WERI-Rb-1 (cell line): Measurements from ENCODE around the gene NBPF19.
A peak's percentile ranks its signal among the peaks of the same experiment; 100 is the strongest.
"Not testable (repeated sequence)": the region's sequence is repeated elsewhere in the genome, so short reads cannot be mapped to it uniquely, and the experiment has no call there.

Experiments
- DNase-seq: peaks from one replicate; pipeline ENCODE4 v3.0.0-alpha.2; 2020
- H3K27ac ChIP-seq: fragments of 250-450 bp; sonication (Bioruptor Pico); 2 replicates; pipeline ENCODE4 v1.5.1; 2020; ENCODE audit warnings: mild to moderate bottlenecking, moderate library complexity
- H3K27me3 ChIP-seq: fragments of 250-450 bp; sonication (Bioruptor Pico); 2 replicates; pipeline ENCODE4 v1.5.1; 2021; ENCODE audit warnings: mild to moderate bottlenecking, low read depth, moderate library complexity; ENCODE audit not compliant: insufficient read depth, severe bottlenecking
- H3K36me3 ChIP-seq: fragments of 250-450 bp; sonication (Bioruptor Pico); 2 replicates; pipeline ENCODE4 v1.5.1; 2020; ENCODE audit warnings: mild to moderate bottlenecking, moderate library complexity
- H3K4me3 ChIP-seq: 2 replicates; pipeline ENCODE4 v1.5.1; 2011; ENCODE audit warnings: low read depth, mild to moderate bottlenecking, control low read depth, low read length
- H3K9me3 ChIP-seq: fragments of 250-450 bp; sonication (Bioruptor Pico); 2 replicates; pipeline ENCODE4 v1.5.1; 2021; ENCODE audit warnings: mild to moderate bottlenecking, moderate library complexity; ENCODE audit not compliant: severe bottlenecking

Gene NBPF19

GRCh38 chr1:149474745-149475144 lies at the start of gene NBPF19:
Gene NBPF19 (plus strand): TSS chr1:149475045. CDS start chr1:149475933, 888 bp downstream.
- H3K4me3 ChIP-seq, H3K36me3 ChIP-seq, DNase-seq, H3K27ac ChIP-seq, H3K9me3 ChIP-seq, H3K27me3 ChIP-seq: not testable (repeated sequence)

GRCh38 chr1:149428317-149428716 lies 46.5 kb upstream of the NBPF19 start:
- H3K9me3 ChIP-seq, DNase-seq: not testable (repeated sequence)

GRCh38 chr1:149445451-149445850 lies 29.4 kb upstream of the NBPF19 start:
- not testable (repeated sequence) for H3K27ac ChIP-seq, H3K9me3 ChIP-seq, H3K36me3 ChIP-seq, DNase-seq, H3K4me3 ChIP-seq, H3K27me3 ChIP-seq

More at GRCh38 chr1:149428317-149428716, 46.5 kb upstream of the NBPF19 start:
- H3K27me3 ChIP-seq, H3K27ac ChIP-seq, H3K36me3 ChIP-seq, H3K4me3 ChIP-seq: not testable (repeated sequence)

- H3K27ac ChIP-seq, H3K4me3 ChIP-seq, H3K36me3 ChIP-seq, H3K27me3 ChIP-seq, DNase-seq, H3K9me3 ChIP-seq: not testable (repeated sequence)
These were observed 22.6 kb upstream of the NBPF19 start for GRCh38 chr1:149452196-149452595.

- H3K36me3 ChIP-seq, H3K27me3 ChIP-seq, H3K4me3 ChIP-seq, H3K27ac ChIP-seq, H3K9me3 ChIP-seq, DNase-seq: not testable (repeated sequence)
These were observed 22.2 kb upstream of the NBPF19 start for GRCh38 chr1:149452652-149453051.

- H3K36me3 ChIP-seq, H3K27me3 ChIP-seq, H3K9me3 ChIP-seq, H3K27ac ChIP-seq: not testable (repeated sequence)
- DNase-seq: peak; percentile 19
- peak overlapping the region; percentile 11; the same call in 1 of the 2 replicates for H3K4me3 ChIP-seq
These were observed 83.5 kb downstream of the NBPF19 start for GRCh38 chr1:149558350-149558825.

GRCh38 chr1:149561806-149562205 lies 87.0 kb downstream of the NBPF19 start:
- H3K27ac ChIP-seq, DNase-seq: not testable (repeated sequence)

GRCh38 chr1:149565485-149565884 lies 90.6 kb downstream of the NBPF19 start:
- H3K9me3 ChIP-seq, H3K36me3 ChIP-seq, H3K27me3 ChIP-seq, H3K4me3 ChIP-seq, H3K27ac ChIP-seq, DNase-seq: not testable (repeated sequence)

More at GRCh38 chr1:149561806-149562205, 87.0 kb downstream of the NBPF19 start:
- H3K4me3 ChIP-seq, H3K9me3 ChIP-seq, H3K27me3 ChIP-seq, H3K36me3 ChIP-seq: not testable (repeated sequence)

GRCh38 chr1:149572763-149573162 lies 97.9 kb downstream of the NBPF19 start:
- not testable (repeated sequence) for H3K9me3 ChIP-seq, H3K36me3 ChIP-seq, H3K27me3 ChIP-seq, H3K27ac ChIP-seq, DNase-seq, H3K4me3 ChIP-seq

- H3K27ac ChIP-seq, H3K9me3 ChIP-seq, H3K36me3 ChIP-seq, H3K4me3 ChIP-seq, H3K27me3 ChIP-seq, DNase-seq: not testable (repeated sequence)
These were observed 110.7 kb downstream of the NBPF19 start for GRCh38 chr1:149585592-149585991.
